Measurements from ENCODE around the gene PFKM.
A peak's percentile ranks its signal among the peaks of the same experiment; 100 is the strongest.
"Not testable (repeated sequence)": the region's sequence is repeated elsewhere in the genome, so short reads cannot be mapped to it uniquely, and the experiment has no call there.

PFKM gene

DNA sequence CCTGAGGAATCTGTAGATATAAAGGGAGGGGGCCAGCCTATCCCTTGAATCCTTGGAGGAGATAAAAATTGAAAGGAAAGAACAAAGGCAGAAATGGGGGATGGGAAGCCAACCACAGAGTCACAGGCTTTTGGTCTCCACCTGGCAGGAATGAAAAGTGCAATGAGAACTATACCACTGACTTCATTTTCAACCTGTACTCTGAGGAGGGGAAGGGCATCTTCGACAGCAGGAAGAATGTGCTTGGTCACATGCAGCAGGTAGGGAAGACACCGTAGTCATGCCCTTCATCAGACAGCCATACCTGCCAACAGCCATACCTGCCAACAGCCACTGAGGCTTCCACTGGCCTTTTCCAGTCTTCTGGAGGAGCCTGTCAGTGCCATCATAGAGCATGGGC is 24.7 kb downstream of the PFKM start:
- TF ChIP-seq PAX5 (IDR thresholded peaks at IDR 0.05; ENCODE audit: insufficient read depth, low read length, severe bottlenecking): no peak
- no peak for FAIRE-seq
- no peak for DNase-seq (ENCODE audit: insufficient read length, low spot score)

DNA sequence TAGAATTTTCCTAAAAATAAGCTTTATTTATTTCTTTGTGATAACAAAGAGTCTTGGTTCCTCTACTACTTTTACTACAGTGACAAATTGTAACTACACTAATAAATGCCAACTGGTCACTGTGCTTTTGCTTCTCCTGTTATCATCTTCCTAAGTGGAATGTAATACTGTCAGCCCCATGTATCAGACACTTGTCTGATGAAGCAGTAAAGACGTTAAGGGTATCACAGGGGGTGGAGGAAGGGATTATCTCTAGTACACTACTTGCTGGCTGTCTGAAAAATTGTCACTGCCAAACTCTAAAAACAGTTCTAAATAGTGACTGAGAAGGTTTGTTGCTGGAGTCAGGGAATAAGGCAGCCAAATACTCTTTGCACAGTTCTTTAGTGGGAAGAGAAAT is 26.8 kb downstream of the PFKM start:
- no peak for DNase-seq (ENCODE audit: insufficient read length, low spot score)
- FAIRE-seq: no peak
- TF ChIP-seq TAF1 (IDR thresholded peaks at IDR 0.05; ENCODE audit: low read depth, low read length): no peak
- TF ChIP-seq POU2F2 (IDR thresholded peaks at IDR 0.05; ENCODE audit: low read depth, low read length): no peak
- no peak for TF ChIP-seq POLR2AphosphoS5 (IDR thresholded peaks at IDR 0.05; ENCODE audit: low read depth, low read length)
- no peak for TF ChIP-seq POLR2A (IDR thresholded peaks at IDR 0.05; ENCODE audit: low read depth, low read length)
- TF ChIP-seq SPI1 (IDR thresholded peaks at IDR 0.05; ENCODE audit: low read depth, low read length): no peak
- TF ChIP-seq PAX5 (IDR thresholded peaks at IDR 0.05; ENCODE audit: insufficient read depth, low read length, severe bottlenecking): no peak

DNA sequence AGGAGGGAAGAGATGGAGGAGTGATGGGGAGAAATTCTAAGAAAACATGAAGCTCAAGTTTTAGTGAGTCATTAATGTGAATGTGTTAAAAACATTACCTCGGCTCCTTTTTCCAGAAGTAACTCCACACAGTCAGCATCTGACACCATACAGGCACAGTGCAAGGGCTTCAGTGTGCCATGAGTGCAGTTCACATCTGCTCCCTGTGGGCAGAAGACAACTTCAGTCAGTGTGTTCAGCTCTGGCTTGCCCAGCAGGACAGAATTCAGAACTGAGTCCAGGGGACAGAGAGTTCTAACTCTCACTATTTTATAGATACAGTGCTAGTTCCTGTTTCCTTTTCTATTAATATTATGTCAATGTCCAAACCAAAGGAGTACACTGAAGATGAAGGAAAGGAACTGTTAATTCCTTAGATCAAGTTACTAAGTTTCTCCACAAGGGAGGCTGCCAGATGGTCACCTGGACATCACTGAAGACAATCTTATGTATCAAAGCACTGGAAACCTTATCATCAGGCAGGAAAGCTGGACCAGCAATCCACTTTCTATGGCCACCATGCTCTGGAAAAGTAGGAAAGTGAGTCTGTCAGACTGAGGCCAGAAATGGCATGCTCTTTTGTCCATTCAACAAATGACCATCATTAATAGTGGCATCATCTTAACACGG is 32.1 kb downstream of the PFKM start:
- TF ChIP-seq SPI1 (IDR thresholded peaks at IDR 0.05; ENCODE audit: low read depth, low read length) (no peak), POLR2AphosphoS5 (IDR thresholded peaks at IDR 0.05; ENCODE audit: low read depth, low read length) (no peak), POU2F2 (IDR thresholded peaks at IDR 0.05; ENCODE audit: low read depth, low read length) (no peak), TAF1 (IDR thresholded peaks at IDR 0.05; ENCODE audit: low read depth, low read length) (no peak), POLR2A (IDR thresholded peaks at IDR 0.05; ENCODE audit: low read depth, low read length) (no peak), PAX5 (IDR thresholded peaks at IDR 0.05; ENCODE audit: insufficient read depth, low read length, severe bottlenecking) (no peak)
- peak; percentile 23 for FAIRE-seq
- no peak for DNase-seq (ENCODE audit: insufficient read length, low spot score)

DNA sequence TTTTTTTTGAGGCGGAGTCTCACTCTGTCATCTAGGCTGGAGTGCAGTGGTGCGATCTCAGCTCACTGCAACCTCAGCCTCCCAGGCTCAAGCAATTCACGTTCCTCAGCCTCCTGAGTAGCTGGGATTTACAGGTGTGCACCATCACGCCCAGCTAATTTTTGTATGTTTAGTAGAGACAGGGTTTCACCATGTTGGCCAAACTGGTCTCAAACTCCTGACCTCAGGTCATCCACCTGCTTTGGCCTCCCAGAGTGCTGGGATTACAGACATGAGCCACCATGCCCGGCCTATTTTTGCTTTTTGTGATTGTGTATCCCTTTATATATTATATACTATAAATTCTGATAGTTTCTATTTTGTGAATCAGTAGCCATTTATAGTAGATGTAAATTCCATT is 36.6 kb downstream of the PFKM start:
- DNase-seq (ENCODE audit: insufficient read length, low spot score); FAIRE-seq: not testable (repeated sequence)

DNA sequence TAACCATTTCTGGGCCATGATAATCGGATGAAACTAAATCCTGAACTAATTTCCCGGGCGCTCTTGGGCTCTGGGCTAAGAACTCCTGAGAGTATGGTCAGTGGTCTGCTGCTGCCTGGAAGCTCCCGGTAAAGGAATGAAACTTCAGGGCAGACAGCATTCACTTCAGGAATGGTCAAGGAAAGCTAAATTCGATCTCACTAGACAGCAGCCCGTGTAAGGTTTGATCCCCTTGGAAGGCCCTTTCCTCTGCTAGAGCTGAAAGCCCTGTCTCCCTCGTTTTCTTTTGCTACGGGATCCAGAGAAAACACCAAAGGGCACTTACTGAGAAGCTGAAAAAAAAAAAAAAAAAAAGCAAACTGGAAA is 37.5 kb downstream of the PFKM start:
- no peak for FAIRE-seq
- DNase-seq (ENCODE audit: insufficient read length, low spot score): no peak
- TF ChIP-seq TAF1 (IDR thresholded peaks at IDR 0.05; ENCODE audit: low read depth, low read length) (no peak), POU2F2 (IDR thresholded peaks at IDR 0.05; ENCODE audit: low read depth, low read length) (no peak), POLR2A (IDR thresholded peaks at IDR 0.05; ENCODE audit: low read depth, low read length) (no peak), SPI1 (IDR thresholded peaks at IDR 0.05; ENCODE audit: low read depth, low read length) (no peak)

DNA sequence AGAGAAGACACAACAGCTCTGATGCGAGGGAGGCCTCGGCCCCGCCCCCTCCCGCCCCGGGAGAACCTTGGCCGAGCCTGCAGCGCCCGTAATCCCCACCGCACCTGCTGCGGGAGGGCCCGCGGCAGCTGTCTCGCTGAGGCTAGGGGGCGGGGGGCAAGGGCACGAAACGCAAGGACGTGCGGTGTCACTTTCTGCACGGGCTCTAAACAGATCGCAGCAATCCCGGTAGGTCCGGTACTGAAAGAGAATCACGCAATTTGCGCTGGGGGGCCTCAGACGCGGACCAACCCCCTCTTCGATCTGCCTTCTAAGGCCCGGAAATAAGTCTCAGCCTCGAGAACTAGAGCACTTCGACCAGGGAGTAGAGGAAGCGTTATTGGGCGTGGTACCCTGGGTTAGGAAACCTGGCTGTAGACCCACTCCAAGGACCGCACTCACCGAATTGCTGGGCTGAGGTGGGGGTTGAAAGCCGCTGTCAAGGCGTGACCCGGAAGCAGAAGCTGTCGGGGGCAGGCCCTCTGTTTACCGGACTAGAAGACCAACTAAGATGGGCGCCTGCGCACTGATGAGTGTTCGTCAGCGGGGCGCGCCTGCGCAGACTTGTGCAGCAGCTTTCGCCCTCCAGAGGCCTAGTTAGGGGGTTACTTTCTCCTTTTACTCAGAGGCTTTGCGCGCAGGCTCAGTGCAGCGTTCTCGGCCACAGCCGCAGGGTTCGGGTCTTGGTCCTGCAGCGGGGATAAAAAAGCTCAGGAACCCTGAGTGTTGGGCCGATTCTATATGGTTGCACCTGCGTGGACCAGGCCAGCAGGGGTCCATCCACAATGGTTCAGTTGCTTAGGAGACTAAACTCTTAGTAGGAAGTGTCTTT is 38.1 kb downstream of the PFKM start, which contains the start of gene ASB8:
Gene ASB8 (minus strand): TSS at position 498 of the 871 bp plus-strand sequence. CDS start 4,019 bp downstream, outside the sequence.
- TF ChIP-seq SPI1 (IDR thresholded peaks at IDR 0.05; ENCODE audit: low read depth, low read length): no peak
- TF ChIP-seq POU2F2 (IDR thresholded peaks at IDR 0.05; ENCODE audit: low read depth, low read length): peak; percentile 35; the same call in 1 of the 2 replicates
- 0 out of 2 replicates have a peak, but pooled peaks have one; percentile 3 for TF ChIP-seq TAF1 (IDR thresholded peaks at IDR 0.05; ENCODE audit: low read depth, low read length)
- peak; percentile 68 for TF ChIP-seq POLR2AphosphoS5 (IDR thresholded peaks at IDR 0.05; ENCODE audit: low read depth, low read length)
- TF ChIP-seq PAX5 (IDR thresholded peaks at IDR 0.05; ENCODE audit: insufficient read depth, low read length, severe bottlenecking): no peak
- peak; percentile 77 for TF ChIP-seq POLR2A (IDR thresholded peaks at IDR 0.05; ENCODE audit: low read depth, low read length)
- FAIRE-seq (peak; percentile 98), DNase-seq (ENCODE audit: insufficient read length, low spot score) (peak; percentile 80)

DNA sequence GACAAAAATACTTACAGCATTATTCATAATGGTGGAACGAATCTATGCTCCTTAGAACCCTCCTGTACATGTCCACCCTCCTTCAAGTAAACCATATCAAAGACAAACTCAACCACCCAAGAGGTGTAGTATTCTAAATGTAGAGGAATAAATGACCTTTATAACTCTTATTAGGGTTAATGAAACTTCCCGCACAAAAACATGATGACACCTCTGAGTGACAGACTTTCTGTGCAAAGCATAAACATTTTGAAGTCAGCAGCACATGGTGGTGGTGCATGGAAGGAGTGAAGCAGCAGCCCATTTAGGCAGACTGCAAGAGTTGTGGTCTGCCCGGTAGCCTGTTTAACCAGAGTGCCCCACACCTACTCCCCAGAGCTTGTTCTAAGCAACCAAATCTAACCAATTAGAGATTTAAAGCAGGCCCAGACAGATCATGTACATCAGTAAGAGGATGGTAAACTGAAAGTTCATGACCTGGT is 38.8 kb downstream of the PFKM start:
- TF ChIP-seq PAX5 (IDR thresholded peaks at IDR 0.05; ENCODE audit: insufficient read depth, low read length, severe bottlenecking) (no peak), TAF1 (IDR thresholded peaks at IDR 0.05; ENCODE audit: low read depth, low read length) (no peak), POLR2A (IDR thresholded peaks at IDR 0.05; ENCODE audit: low read depth, low read length) (no peak), POU2F2 (IDR thresholded peaks at IDR 0.05; ENCODE audit: low read depth, low read length) (no peak), POLR2AphosphoS5 (IDR thresholded peaks at IDR 0.05; ENCODE audit: low read depth, low read length) (no peak), SPI1 (IDR thresholded peaks at IDR 0.05; ENCODE audit: low read depth, low read length) (no peak)
- no peak for DNase-seq (ENCODE audit: insufficient read length, low spot score)
- no peak for FAIRE-seq

DNA sequence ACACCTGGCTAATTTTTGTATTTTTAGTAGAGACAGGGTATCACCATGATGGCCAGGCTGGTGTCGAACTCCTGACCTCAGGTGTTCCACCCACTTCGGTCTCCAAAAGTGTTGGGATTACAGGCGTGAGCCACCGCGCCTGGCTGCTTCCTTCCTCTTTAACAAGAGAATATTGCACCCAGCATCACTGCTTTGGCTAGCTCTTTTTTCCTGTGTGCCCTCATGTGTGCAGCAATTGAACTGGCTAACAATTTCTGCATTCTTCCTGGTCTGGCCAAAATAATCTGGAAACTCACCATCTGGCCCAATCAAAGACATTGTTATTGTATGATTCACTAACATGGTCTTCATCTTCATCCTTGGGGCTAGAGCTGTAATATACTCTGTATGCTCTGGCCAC is 40.9 kb downstream of the PFKM start:
- TF ChIP-seq POLR2A (IDR thresholded peaks at IDR 0.05; ENCODE audit: low read depth, low read length): no peak
- TF ChIP-seq TAF1 (IDR thresholded peaks at IDR 0.05; ENCODE audit: low read depth, low read length): no peak
- no peak for TF ChIP-seq PAX5 (IDR thresholded peaks at IDR 0.05; ENCODE audit: insufficient read depth, low read length, severe bottlenecking)
- TF ChIP-seq SPI1 (IDR thresholded peaks at IDR 0.05; ENCODE audit: low read depth, low read length): no peak
- no peak for TF ChIP-seq POU2F2 (IDR thresholded peaks at IDR 0.05; ENCODE audit: low read depth, low read length)
- FAIRE-seq (no peak), DNase-seq (ENCODE audit: insufficient read length, low spot score) (no peak)

DNA sequence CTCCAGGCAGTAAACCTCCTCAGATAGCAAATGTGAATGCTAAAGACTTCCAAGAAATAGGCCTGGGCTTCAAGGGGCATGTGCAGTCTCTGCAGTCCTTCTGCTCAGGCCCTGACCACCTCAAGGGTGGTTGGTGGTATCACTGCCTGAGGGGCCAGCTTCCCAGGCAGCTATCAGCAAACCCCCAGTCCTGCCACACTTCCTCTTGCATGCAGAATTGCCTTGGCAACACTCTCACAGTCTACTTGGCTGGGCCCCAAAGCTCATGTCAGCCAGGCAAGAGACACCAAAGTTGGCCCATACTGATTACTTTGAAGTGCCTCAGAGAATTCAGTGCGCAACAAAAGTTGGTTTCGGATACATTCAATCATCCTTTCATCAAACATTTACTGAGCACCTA is 41.6 kb downstream of the PFKM start:
- no peak for TF ChIP-seq PAX5 (IDR thresholded peaks at IDR 0.05; ENCODE audit: insufficient read depth, low read length, severe bottlenecking)
- peak; percentile 72 for TF ChIP-seq SPI1 (IDR thresholded peaks at IDR 0.05; ENCODE audit: low read depth, low read length)
- DNase-seq (ENCODE audit: insufficient read length, low spot score) (no peak), FAIRE-seq (peak; percentile 23)

DNA sequence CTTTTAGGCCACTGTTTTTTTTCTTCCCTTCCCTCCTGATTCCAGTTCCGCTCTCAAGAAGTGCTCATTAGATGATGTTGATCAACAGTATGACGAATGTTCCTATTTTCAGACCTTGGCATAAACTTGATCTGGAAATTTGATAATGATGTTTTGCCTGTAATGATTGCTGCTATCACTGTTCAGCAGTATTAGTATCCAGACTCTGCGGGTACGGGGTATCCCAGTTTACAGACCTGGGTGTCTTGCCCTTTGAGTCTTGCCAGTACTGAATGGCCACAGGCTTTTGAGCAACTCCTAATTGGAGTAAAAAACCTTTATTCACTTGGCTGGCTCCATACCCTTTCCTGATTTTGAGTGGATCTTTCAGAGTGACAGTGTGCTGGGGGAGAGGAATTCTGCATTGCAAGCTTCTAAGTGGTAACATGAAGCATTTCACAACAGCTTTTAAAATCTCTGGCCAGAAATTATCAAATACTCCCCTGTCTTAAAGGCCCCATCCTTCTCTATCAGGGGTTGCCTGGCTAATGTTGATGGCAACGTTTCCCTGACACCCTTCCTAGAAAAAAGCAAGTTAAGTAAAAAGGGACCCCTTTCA is 44.1 kb downstream of the PFKM start:
- DNase-seq (ENCODE audit: insufficient read length, low spot score): no peak
- no peak for FAIRE-seq

More for the DNA sequence above, 44.1 kb downstream of the PFKM start:
- TF ChIP-seq POU2F2 (IDR thresholded peaks at IDR 0.05; ENCODE audit: low read depth, low read length) (no peak), POLR2AphosphoS5 (IDR thresholded peaks at IDR 0.05; ENCODE audit: low read depth, low read length) (no peak), SPI1 (IDR thresholded peaks at IDR 0.05; ENCODE audit: low read depth, low read length) (no peak), POLR2A (IDR thresholded peaks at IDR 0.05; ENCODE audit: low read depth, low read length) (no peak), TAF1 (IDR thresholded peaks at IDR 0.05; ENCODE audit: low read depth, low read length) (no peak), PAX5 (IDR thresholded peaks at IDR 0.05; ENCODE audit: insufficient read depth, low read length, severe bottlenecking) (no peak)
